Loucy (cell line): ENCODE measurements around the gene DNAH14.

ENCODE experiments used
- H2AFZ ChIP-seq: fragments of 200-600 bp; sonication (generic); 2 replicates; pipeline ENCODE4 v1.6.0; 2016; ENCODE audit warnings: antibody characterized with exemption, mild to moderate bottlenecking, low read length, moderate library complexity
- H3F3A ChIP-seq: fragments of 200-600 bp; 2 replicates; pipeline ENCODE4 v1.6.0; 2016; ENCODE audit warnings: antibody characterized with exemption, low read depth, mild to moderate bottlenecking
- H3K27me3 ChIP-seq: fragments of 200-600 bp; sonication (generic); 2 replicates; pipeline ENCODE4 v1.6.1; 2014; ENCODE audit warnings: low read length, mild to moderate bottlenecking; ENCODE audit not compliant: insufficient read depth, poor library complexity, severe bottlenecking
- H3K36me3 ChIP-seq: fragments of 200-600 bp; sonication (generic); 2 replicates; pipeline ENCODE4 v1.6.1; 2016; ENCODE audit warnings: low read length; ENCODE audit not compliant: insufficient read depth
- H3K4me1 ChIP-seq: fragments of 200-600 bp; sonication (generic); 2 replicates; pipeline ENCODE4 v1.5.1; 2014; ENCODE audit warnings: low read length, mild to moderate bottlenecking; ENCODE audit not compliant: insufficient read depth, poor library complexity, severe bottlenecking
- H3K4me2 ChIP-seq: fragments of 200-600 bp; sonication (generic); 2 replicates; pipeline ENCODE4 v1.6.0; 2014; ENCODE audit warnings: antibody characterized with exemption, low read length, low read depth, mild to moderate bottlenecking; ENCODE audit not compliant: poor library complexity, severe bottlenecking
- H3K4me3 ChIP-seq: fragments of 200-600 bp; sonication (generic); 2 replicates; pipeline ENCODE4 v1.5.1; 2014; ENCODE audit warnings: low read length, mild to moderate bottlenecking, mixed read lengths; ENCODE audit not compliant: poor library complexity, severe bottlenecking
- H3K79me2 ChIP-seq: fragments of 200-600 bp; sonication (generic); 2 replicates; pipeline ENCODE4 v1.6.1; 2014; ENCODE audit warnings: low read length; ENCODE audit not compliant: insufficient read depth
- H3K9ac ChIP-seq: fragments of 200-600 bp; sonication (generic); 2 replicates; pipeline ENCODE4 v1.6.0; 2014; ENCODE audit warnings: mild to moderate bottlenecking, low read depth, low read length, moderate library complexity; ENCODE audit not compliant: poor library complexity, severe bottlenecking
- H3K9me2 ChIP-seq: fragments of 200-600 bp; sonication (generic); replicated peaks from 2 replicates; pipeline ENCODE4 v1.6.1; 2016; ENCODE audit warnings: low read depth, low read length, mixed read lengths
- H3K9me3 ChIP-seq: fragments of 200-600 bp; sonication (generic); 2 replicates; pipeline ENCODE4 v1.6.1; 2014; ENCODE audit warnings: mild to moderate bottlenecking, antibody characterized with exemption, low read length, low read depth; ENCODE audit not compliant: insufficient read depth
- H4K20me1 ChIP-seq: fragments of 200-600 bp; sonication (generic); 2 replicates; pipeline ENCODE4 v1.6.0; 2014; ENCODE audit warnings: antibody characterized with exemption, low read length, mild to moderate bottlenecking; ENCODE audit not compliant: insufficient read depth, poor library complexity, severe bottlenecking
- EZH2phosphoT487 ChIP-seq: fragments of 200-600 bp; IDR thresholded peaks from 2 replicates; pipeline ENCODE4 v1.6.1; 2018; ENCODE audit warnings: antibody characterized with exemption, mild to moderate bottlenecking, moderate library complexity, borderline replicate concordance
- TF ChIP-seq, protein P1 (sequence below): fragments of 200-600 bp; sonication (generic); conservative IDR thresholded peaks from 2 replicates; pipeline ENCODE4 v1.5.1; 2014; ENCODE audit warnings: mild to moderate bottlenecking, antibody characterized with exemption, low read length

Gene DNAH14

DNA sequence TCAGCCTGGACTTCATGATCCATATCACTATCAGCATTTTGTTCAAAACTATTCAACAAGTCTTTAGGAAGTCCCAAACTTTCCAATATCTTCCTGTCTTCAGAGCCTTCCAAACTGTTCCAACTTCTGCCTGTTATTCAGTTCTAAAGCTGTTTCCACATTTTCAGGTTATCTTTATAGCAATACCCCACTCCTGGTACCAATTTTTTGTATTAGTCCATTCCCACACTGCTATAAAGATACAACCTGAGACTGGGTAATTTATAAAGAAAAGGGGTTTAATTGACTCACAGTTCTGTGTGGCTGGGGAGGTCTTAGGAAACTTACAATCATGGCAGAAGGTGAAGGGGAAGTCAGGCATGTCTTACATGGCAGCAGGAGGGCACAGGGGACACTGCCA, 18.3 kb upstream of the DNAH14 start:
- H3K4me2 ChIP-seq, result no peak overlapping the region
- peaks cover 12% of the 10 kb centered on the region; the same call in 1 of the 2 replicates for H3K9me3 ChIP-seq
- no peaks in the 10 kb centered on the region for H3K4me1 ChIP-seq
- H4K20me1 ChIP-seq, result no peaks in the 10 kb centered on the region
- H3K36me3 ChIP-seq, result no peaks in the 10 kb centered on the region
- peaks cover 5% of the 10 kb centered on the region for H3K27me3 ChIP-seq
- no peaks in the 10 kb centered on the region for H3K9me2 ChIP-seq
- H3K4me3 ChIP-seq, result no peak overlapping the region
- H3K9ac ChIP-seq, result no peak overlapping the region
- no peak overlapping the region for H2AFZ ChIP-seq
- TF ChIP-seq, protein P1, sequence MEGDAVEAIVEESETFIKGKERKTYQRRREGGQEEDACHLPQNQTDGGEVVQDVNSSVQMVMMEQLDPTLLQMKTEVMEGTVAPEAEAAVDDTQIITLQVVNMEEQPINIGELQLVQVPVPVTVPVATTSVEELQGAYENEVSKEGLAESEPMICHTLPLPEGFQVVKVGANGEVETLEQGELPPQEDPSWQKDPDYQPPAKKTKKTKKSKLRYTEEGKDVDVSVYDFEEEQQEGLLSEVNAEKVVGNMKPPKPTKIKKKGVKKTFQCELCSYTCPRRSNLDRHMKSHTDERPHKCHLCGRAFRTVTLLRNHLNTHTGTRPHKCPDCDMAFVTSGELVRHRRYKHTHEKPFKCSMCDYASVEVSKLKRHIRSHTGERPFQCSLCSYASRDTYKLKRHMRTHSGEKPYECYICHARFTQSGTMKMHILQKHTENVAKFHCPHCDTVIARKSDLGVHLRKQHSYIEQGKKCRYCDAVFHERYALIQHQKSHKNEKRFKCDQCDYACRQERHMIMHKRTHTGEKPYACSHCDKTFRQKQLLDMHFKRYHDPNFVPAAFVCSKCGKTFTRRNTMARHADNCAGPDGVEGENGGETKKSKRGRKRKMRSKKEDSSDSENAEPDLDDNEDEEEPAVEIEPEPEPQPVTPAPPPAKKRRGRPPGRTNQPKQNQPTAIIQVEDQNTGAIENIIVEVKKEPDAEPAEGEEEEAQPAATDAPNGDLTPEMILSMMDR, result no peak
- no peak for TF ChIP-seq EZH2phosphoT487
- H3F3A ChIP-seq, result no peaks in the 10 kb centered on the region
- no peaks in the 10 kb centered on the region for H3K79me2 ChIP-seq

DNA sequence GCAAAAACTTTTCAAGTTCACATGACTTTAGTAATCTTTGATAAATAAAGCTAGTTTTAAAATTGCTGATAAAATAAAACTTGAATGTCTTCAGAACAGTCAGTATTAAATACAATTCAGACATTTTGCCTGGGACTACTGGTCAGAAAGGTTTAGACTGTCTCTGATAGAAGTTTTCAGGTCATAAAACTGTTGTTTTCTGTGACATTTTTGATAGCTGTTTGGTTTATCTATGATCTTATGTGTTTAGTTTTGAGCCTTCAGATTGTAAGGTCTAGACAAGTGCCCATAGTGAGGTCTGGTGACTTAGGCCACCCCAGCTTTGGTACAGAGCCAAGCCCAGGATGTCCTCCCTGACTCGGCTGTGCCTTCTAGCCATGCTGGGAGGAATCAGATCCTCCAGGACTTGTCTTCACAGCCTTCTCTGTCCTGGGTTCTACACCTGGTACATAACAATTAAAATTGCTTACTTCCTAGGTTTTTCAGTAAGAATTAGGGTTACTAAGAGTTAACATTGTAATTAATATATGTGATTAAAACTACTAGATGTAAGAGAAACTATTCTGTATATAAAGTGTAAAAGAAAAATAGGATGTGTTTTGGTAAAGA, 15.1 kb upstream of the DNAH14 start:
- no peak for TF ChIP-seq EZH2phosphoT487
- TF ChIP-seq, protein P1, result no peak
- no peaks in the 10 kb centered on the region for H3K9me2 ChIP-seq
- no peaks in the 10 kb centered on the region for H3F3A ChIP-seq
- no peaks in the 10 kb centered on the region for H3K4me1 ChIP-seq
- no peaks in the 10 kb centered on the region for H3K79me2 ChIP-seq
- no peak overlapping the region for H2AFZ ChIP-seq
- no peak overlapping the region for H3K4me2 ChIP-seq
- peaks cover 12% of the 10 kb centered on the region; the same call in 1 of the 2 replicates for H3K9me3 ChIP-seq
- H3K36me3 ChIP-seq, result no peaks in the 10 kb centered on the region
- no peaks in the 10 kb centered on the region for H4K20me1 ChIP-seq
- no peak overlapping the region for H3K9ac ChIP-seq
- no peak overlapping the region for H3K4me3 ChIP-seq
- H3K27me3 ChIP-seq, result no peaks in the 10 kb centered on the region

DNA sequence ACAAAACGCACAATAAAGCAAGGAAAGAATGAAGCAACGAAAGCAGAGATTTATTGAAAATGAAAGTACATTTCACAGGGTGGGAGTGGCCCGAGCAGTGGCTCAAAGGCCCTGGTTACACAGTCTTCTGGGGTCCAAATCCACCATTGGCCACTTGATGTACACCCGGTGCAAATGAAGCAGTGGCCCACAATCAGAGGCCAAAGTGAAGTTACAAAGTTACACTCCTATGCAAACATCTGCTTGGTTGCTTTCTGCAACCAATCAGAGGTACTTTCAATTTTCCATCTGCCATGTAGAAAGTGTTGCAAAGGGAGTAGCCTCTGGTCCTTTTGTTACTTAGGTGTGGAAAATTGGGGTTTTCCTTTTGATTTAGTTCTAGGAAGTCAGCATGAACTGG, 10.0 kb upstream of the DNAH14 start:
- Histone ChIP-seq H3K36me3 (no peaks in the 10 kb centered on the region), H3K9me2 (no peaks in the 10 kb centered on the region), H3K27me3 (no peaks in the 10 kb centered on the region), H4K20me1 (no peaks in the 10 kb centered on the region), H3K4me1 (no peaks in the 10 kb centered on the region), H3K9me3 (peaks cover 3% of the 10 kb centered on the region; the same call in 1 of the 2 replicates), H2AFZ (no peak overlapping the region), H3K4me3 (no peak overlapping the region), H3K4me2 (peak overlapping the region; percentile 15), H3K79me2 (no peaks in the 10 kb centered on the region), H3F3A (no peaks in the 10 kb centered on the region), H3K9ac (no peak overlapping the region)
- TF ChIP-seq EZH2phosphoT487, result no peak
- TF ChIP-seq, protein P1, result no peak
